ENCODE measurements around the gene DGUOK. TPM values are rescaled to one million over a fixed set of nuclear protein-coding genes. Genes with fewer than 3 reads are reported as not detected.

DGUOK gene
- total RNA-seq, 3 donors from 2014 or later: 69.5 to 76.0 (median 74.2) TPM

DNA sequence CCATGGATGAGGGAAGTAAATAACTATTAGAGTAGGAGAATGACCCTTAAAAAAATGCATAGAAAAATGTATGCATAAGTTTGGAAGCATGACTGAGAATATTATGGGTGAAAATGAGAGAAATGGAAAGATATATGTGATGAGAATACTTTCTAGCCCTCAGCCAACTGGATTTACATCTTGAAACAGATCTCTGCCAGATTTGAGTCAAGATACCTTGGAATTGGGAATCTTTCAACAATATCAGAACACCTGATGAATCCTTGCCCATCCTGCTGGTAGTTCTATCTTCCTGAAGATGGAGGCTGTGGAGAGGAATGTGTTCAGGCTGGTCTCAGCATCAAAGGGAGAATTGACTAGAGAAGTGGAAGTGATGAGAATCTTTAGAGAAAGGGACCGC lies 63.9 kb downstream of the DGUOK start:
- no peak for DNase-seq
- no peaks in the 10 kb centered on the region for H3K27me3 Mint-ChIP-seq (ENCODE audit: low read depth)
- H3K4me1 Mint-ChIP-seq (ENCODE audit: low read depth): peaks cover 73% of the 10 kb centered on the region
- H3K36me3 Mint-ChIP-seq (ENCODE audit: insufficient read depth): peaks cover 61% of the 10 kb centered on the region
- no peak overlapping the region for H3K4me3 Mint-ChIP-seq
- peaks cover 5% of the 10 kb centered on the region for H3K9me3 Mint-ChIP-seq
- no peak for ATAC-seq

DNA sequence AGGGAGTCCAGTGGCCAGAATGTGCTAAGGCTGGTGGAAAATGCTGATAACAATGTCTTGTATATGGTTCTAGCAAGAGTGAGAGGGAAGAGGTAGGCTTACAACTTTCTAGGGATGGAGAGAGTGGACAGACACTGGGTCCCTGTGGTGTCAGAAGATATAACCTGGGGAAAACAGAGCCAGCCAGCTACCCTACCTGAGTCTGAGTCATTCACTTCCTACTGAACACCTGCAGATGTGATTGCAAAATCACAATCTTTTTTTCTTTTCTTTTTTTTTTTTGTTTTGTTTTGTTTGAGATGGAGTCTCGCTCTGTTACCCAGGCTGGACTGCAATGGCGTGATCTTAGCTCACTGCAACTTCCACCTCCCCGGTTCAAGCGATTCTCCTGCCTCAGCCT lies 65.4 kb downstream of the DGUOK start:
- H3K4me1 Mint-ChIP-seq (ENCODE audit: low read depth): peaks cover 76% of the 10 kb centered on the region
- peaks cover 53% of the 10 kb centered on the region for H3K36me3 Mint-ChIP-seq (ENCODE audit: insufficient read depth)
- DNase-seq: no peak
- no peak for ATAC-seq
- H3K27me3 Mint-ChIP-seq (ENCODE audit: low read depth): no peaks in the 10 kb centered on the region
- no peak overlapping the region for H3K4me3 Mint-ChIP-seq
- peaks cover 5% of the 10 kb centered on the region for H3K9me3 Mint-ChIP-seq

DNA sequence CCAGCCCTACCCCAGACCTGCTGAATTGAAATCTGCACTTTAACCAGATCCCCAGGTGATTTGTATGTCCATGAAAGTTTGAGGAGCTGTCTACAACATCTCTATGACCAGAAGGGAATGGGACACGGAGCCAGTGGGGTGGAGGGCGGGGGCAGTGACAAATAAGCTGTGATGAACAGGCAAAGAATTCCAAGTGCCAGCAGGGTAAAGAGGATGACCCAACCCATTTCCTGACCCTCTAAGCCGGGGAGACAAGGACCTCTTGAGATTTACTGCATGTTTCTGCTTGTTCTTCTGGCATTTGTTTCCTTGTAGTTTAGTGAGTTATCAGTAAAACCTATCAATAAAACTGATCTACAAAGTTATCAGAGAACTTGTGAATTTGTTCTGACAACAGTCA lies 66.7 kb downstream of the DGUOK start:
- no peak for ATAC-seq
- H3K27me3 Mint-ChIP-seq (ENCODE audit: low read depth): no peaks in the 10 kb centered on the region

DNA sequence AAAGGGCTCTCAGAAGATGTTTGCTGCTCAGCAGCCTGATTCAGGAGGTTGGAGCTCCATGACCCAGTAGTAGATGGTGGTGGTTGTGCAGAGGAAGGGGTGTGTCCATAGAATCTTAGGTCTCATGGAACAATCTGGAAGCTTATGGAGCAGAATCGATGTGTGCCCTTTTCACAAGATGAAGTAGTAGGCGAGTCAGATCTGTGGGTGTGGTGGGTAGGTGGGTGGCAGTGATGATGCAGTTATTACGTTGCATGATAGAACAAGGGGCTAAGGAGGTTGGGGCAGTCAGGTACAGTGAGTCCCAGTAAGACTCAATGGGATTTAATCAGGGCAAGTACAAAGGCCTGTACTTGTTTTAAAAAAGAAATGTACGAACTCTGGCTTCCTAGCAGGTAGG lies 67.1 kb downstream of the DGUOK start:
- DNase-seq (peak; percentile 37), ATAC-seq (peak; percentile 27 to 32)
- peaks cover 41% of the 10 kb centered on the region for H3K36me3 Mint-ChIP-seq (ENCODE audit: insufficient read depth)
- peaks cover 5% of the 10 kb centered on the region for H3K9me3 Mint-ChIP-seq
- no peaks in the 10 kb centered on the region for H3K27me3 Mint-ChIP-seq (ENCODE audit: low read depth)
- H3K4me1 Mint-ChIP-seq (ENCODE audit: low read depth): peaks cover 77% of the 10 kb centered on the region
- peak overlapping the region; percentile 22 for H3K4me3 Mint-ChIP-seq

More for the DNA sequence above, 66.7 kb downstream of the DGUOK start:
- peak overlapping the region; percentile 22 for H3K4me3 Mint-ChIP-seq
- DNase-seq: no peak
- peaks cover 45% of the 10 kb centered on the region for H3K36me3 Mint-ChIP-seq (ENCODE audit: insufficient read depth)
- H3K9me3 Mint-ChIP-seq: peaks cover 5% of the 10 kb centered on the region
- peaks cover 77% of the 10 kb centered on the region for H3K4me1 Mint-ChIP-seq (ENCODE audit: low read depth)

DNA sequence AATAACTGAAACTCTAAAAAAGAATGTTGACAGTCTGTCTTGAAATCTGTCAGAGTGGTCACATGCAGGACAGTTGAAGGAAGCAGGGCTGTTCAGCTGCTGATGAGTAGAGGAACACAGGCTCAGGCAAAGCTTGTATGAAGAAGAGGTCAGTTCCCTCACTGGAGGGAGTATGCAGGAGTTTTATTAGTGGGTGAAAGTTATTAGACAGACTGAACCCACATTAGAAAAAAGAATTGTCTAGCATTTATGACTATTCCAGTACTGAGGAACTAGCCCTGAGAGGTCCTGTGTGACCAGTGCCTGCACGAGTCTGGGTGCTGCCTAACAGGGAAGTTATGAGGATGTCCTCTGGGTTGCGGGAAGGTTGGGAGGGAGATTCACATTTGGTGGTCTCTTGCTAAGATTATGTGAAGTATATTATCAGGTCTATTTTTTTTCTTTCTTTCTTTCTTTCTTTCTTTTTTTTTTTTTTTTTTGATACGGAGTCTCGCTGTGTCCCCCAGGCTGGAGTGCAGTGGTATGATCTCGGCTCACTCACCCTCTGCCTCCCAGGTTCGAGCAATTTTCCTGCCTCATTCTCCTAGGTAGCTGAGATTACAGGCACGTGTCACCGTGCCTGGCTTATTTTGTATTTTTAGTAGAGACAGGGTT lies 67.6 kb downstream of the DGUOK start:
- Mint-ChIP-seq H3K36me3 (ENCODE audit: insufficient read depth) (peaks cover 38% of the 10 kb centered on the region), H3K4me1 (ENCODE audit: low read depth) (peaks cover 78% of the 10 kb centered on the region), H3K9me3 (peaks cover 5% of the 10 kb centered on the region), H3K27me3 (ENCODE audit: low read depth) (no peaks in the 10 kb centered on the region), H3K4me3 (no peak overlapping the region)
- DNase-seq (no peak), ATAC-seq (no peak)

DNA sequence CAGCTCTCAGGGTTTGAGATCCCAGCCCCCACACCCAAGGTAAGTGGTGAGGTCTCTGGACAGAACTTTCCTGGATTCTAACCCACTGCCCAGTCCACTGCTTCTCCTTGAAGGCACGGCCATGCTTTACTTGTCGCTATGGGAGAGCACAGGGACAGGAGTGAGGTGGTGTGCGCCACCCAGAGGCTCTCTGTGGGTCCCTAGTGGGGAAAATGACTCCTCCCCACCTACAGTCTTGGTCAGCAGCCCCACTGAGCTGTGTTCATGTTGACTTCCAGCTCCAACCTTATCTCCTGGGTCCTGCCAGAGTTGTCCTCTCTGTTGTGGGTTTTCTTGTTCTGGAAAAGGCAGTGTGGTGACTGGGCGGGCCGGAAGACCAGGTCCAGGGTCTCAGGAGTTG lies 69.1 kb downstream of the DGUOK start:
- Mint-ChIP-seq H3K4me3 (no peak overlapping the region), H3K27me3 (ENCODE audit: low read depth) (no peaks in the 10 kb centered on the region), H3K36me3 (ENCODE audit: insufficient read depth) (peaks cover 23% of the 10 kb centered on the region), H3K9me3 (peaks cover 5% of the 10 kb centered on the region), H3K4me1 (ENCODE audit: low read depth) (peaks cover 78% of the 10 kb centered on the region)
- DNase-seq: no peak
- no peak for ATAC-seq

DNA sequence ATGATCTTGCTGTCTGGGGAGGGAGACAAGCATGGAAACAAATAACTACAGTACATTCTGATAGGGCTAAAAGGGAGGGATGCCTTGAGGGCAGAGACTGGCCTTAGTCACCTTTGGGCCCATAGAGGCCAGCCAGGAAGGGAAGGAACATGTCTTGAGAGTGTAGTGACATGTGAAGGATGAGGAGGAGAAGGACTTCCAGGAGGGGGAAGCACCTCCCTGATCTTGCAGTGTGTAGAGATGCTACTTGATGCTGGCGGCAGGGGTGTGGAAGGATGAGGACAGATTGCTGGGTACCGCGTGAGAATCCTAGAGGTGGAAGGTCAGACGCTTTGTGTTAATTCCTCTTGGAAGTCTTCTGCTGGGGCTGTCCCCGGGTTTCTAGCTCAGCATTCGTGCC lies 71.1 kb downstream of the DGUOK start:
- Mint-ChIP-seq H3K27me3 (ENCODE audit: low read depth) (no peaks in the 10 kb centered on the region), H3K4me1 (ENCODE audit: low read depth) (peaks cover 84% of the 10 kb centered on the region), H3K4me3 (no peak overlapping the region), H3K9me3 (no peaks in the 10 kb centered on the region), H3K36me3 (ENCODE audit: insufficient read depth) (peaks cover 10% of the 10 kb centered on the region)
- ATAC-seq (no peak), DNase-seq (no peak)

DNA sequence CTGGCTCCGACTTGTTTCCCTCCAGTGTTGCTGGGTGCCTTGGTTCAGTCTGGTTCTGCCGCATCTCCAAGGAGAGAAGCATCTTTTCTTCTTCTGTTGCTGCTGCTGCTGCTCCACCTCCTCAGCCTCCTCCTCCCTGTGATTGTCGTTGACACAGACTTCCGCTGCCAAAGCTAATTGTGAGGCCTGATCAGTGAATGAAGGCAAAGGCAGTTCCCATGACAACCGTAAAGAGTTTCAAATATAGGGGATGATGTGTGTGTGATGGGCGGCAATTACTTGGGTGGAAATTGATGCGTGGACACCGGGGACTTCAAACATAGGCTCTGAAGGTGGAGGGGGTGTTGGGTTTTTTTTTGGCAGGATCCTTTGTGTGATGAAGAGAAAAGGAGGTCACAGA lies 71.8 kb downstream of the DGUOK start:
- Mint-ChIP-seq H3K9me3 (no peaks in the 10 kb centered on the region), H3K4me3 (peak overlapping the region; percentile 64), H3K36me3 (ENCODE audit: insufficient read depth) (peaks cover 9% of the 10 kb centered on the region), H3K4me1 (ENCODE audit: low read depth) (peaks cover 83% of the 10 kb centered on the region), H3K27me3 (ENCODE audit: low read depth) (no peaks in the 10 kb centered on the region)
- ATAC-seq (no peak), DNase-seq (no peak)

DNA sequence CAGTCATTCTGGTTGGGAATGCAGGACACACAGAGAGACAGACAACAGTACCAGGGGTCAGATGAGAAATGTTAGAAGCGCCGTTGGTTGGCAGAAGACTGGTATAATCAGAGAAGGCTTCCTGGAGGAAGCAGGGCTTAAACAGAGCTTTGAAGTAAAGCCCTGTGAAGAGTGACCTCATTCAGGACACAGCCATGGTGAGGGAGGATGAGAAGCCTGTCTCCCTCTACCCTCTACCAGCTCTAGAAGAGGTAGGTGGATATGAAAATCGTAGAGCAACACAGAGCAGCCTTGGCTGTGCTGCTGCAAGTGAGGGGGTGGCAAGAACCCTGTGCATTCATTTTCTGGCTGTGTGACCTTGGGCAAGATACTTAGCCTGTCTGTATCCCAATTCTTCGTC lies 72.3 kb downstream of the DGUOK start:
- peak overlapping the region; percentile 64 for H3K4me3 Mint-ChIP-seq
- H3K27me3 Mint-ChIP-seq (ENCODE audit: low read depth): no peaks in the 10 kb centered on the region
- H3K36me3 Mint-ChIP-seq (ENCODE audit: insufficient read depth): peaks cover 4% of the 10 kb centered on the region
- H3K9me3 Mint-ChIP-seq: no peaks in the 10 kb centered on the region
- H3K4me1 Mint-ChIP-seq (ENCODE audit: low read depth): peaks cover 83% of the 10 kb centered on the region
- DNase-seq (no peak), ATAC-seq (peak; percentile 12)

DNA sequence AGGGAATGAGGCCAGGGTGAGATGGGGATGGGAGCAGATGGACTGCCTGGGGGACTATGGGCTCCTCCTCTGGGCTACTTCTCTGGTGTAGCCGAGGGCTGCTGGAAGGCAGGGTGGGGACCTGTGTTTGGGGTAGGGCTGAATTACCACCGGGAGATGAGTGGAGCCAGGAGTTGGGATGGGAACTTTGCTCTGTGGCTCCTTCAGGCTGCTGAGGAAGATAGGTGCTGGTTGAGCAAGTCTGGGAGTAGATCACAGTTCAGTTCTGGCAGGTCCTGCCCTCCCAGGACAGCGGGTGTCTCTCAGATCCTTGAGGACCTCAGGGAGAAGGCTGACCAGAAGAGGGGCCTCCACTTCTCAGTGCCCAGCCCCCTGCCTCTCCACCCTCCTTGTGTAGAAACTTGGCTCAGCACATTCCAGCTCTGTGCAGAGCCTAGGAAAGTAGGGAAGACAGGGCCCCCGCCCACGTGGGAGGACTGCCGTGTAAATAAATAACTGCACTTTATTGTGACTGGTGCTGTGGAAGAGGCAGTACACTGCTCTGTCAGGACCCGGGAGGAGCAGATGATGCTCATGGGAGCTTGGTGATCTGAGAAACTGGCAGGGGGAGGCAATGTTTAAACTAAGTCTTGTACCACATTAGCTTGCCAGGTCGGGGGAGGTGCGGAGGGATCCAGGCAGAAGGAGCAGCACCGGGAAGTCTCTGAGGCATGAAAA lies 73.4 kb downstream of the DGUOK start:
- Mint-ChIP-seq H3K4me1 (ENCODE audit: low read depth) (peaks cover 85% of the 10 kb centered on the region), H3K4me3 (no peak overlapping the region), H3K27me3 (ENCODE audit: low read depth) (no peaks in the 10 kb centered on the region), H3K36me3 (ENCODE audit: insufficient read depth) (peaks cover 3% of the 10 kb centered on the region), H3K9me3 (no peaks in the 10 kb centered on the region)
- DNase-seq (no peak), ATAC-seq (no peak)

DNA sequence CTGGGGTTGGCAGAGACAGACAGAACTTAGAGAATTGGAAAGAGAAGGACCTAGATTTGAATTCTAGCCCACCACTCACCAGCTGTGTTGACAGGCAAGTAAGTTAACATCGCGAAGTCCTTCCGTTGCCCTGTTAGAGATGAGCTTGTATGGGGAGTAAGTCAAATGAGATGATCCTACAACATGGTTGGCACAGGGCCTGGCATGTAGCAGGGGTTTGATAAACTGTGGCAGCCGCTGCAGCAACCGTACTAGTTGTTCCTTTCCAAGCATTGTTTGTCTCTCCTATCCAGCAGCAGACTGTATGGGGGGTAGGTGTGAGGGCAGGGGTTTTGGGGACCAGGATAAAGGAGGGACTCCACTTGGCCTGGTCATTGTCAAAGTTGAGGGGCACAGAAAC lies 74.0 kb downstream of the DGUOK start:
- no peaks in the 10 kb centered on the region for H3K9me3 Mint-ChIP-seq
- no peak for DNase-seq
- ATAC-seq: no peak
- peaks cover 85% of the 10 kb centered on the region for H3K4me1 Mint-ChIP-seq (ENCODE audit: low read depth)
- no peak overlapping the region for H3K4me3 Mint-ChIP-seq
- peaks cover 8% of the 10 kb centered on the region for H3K36me3 Mint-ChIP-seq (ENCODE audit: insufficient read depth)
- H3K27me3 Mint-ChIP-seq (ENCODE audit: low read depth): no peaks in the 10 kb centered on the region

DNA sequence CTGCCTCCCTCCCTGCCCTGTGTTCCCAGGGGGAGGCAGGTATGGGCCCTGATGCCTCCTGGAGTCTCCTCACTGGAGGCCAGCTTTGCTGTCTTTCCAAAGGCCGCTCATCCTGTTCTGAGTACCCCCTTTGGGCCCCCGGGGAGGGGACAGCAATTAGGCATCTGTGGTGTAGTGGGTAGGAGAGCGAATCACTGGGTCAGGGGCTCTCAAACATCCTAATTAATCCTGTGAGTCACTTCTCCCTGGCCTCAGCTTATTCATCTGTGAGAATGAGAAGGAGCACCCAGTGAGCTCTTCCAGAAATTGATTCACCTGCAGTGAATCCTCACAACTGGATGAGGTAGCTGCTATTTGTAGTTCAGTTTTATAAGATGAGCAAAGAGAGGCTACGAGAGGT lies 74.4 kb downstream of the DGUOK start:
- no peak for DNase-seq
- peaks cover 10% of the 10 kb centered on the region for H3K36me3 Mint-ChIP-seq (ENCODE audit: insufficient read depth)

DNA sequence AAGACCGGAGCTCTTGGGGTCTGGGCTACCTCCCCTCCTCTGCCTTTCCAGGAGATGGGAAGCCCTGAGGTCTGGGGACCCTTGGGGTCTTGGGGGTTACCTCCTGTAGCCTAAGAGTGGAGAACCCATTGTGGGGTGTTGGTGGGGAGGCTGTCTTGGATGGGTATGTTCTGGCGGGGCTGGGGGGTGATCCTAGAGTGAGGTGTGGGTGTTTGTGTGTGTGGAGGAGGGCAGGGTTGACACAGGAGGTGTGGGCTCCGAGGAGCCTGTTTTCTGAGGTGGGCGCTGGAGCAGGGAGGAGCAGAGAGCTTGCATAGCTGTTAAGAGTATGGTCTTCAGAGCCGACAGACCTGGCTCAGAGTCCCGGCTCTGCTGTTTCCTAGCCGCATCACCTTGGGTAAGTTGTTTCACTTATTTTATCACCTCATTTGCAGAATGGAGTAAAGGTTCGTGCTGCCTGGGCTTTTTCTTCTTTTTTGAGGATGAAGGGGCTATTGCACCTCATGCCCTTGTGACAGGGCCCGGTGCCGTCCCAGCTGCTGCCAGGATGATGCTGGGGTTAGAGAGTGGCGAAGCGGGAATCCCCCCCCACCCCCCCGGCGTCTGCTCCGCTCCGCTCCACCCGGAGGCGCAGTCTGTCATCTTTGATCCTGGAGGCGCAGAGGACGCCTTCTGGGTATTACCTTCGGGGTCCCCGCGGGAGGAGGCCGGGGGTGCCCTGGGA lies 75.3 kb downstream of the DGUOK start:
- Mint-ChIP-seq H3K36me3 (ENCODE audit: insufficient read depth) (peaks cover 12% of the 10 kb centered on the region), H3K27me3 (ENCODE audit: low read depth) (no peaks in the 10 kb centered on the region), H3K9me3 (no peaks in the 10 kb centered on the region), H3K4me3 (peak overlapping the region; percentile 80), H3K4me1 (ENCODE audit: low read depth) (peaks cover 79% of the 10 kb centered on the region)
- ATAC-seq: peak; percentile 61 to 64
- no peak for DNase-seq

More for the DNA sequence above, 74.4 kb downstream of the DGUOK start:
- Mint-ChIP-seq H3K4me3 (peak overlapping the region; percentile 80), H3K9me3 (no peaks in the 10 kb centered on the region), H3K4me1 (ENCODE audit: low read depth) (peaks cover 84% of the 10 kb centered on the region), H3K27me3 (ENCODE audit: low read depth) (no peaks in the 10 kb centered on the region)
- ATAC-seq: peak; percentile 5 to 12

DNA sequence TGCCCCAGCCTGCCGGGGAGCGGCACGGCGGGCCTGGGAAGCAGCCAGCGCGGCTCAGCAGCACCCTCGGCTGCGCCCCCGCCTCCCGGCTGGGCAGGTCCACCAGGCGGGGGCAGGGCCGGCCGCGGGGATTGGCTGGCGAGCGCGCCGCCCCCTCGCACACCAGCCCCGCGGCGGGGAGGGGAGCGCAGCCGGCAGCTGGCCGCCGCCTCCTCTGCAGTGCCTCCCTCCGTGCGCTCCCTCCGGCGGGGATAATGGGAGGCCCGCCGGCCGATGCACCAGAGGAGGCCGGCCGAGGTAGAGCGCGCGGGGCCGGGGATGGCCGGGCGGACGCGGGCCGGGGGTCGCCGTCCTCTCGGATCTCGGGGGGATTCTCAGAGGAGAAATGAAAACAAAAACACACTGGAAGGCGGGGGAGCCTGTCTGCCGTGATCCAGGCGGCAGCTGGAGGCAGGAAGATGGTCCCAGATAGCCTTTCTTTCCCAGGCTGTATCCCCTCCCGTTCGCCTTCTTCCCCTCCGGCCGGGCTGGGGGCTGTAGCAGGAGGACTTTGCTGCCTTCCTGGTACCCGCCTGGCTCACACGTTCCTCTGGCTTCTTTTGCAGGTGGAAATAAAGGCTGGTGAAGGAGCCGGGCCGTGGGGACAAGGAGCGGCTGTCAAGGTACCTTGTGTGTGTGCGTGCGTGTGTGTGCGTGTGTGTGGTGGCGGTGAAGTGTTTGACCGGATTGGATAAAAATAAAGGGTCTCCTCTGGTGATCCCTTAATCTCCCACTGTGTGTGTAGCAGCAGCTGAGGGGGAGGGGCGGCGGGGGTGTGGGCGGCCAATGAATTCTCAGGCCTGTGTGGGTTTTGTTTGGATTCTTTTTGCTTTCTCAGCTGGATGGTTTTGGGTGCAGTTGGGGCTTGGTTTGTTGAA lies 76.1 kb downstream of the DGUOK start:
- no peaks in the 10 kb centered on the region for H3K27me3 Mint-ChIP-seq (ENCODE audit: low read depth)
- peak; percentile 88 to 89 for ATAC-seq
- H3K9me3 Mint-ChIP-seq: no peaks in the 10 kb centered on the region

More for the DNA sequence above, 76.1 kb downstream of the DGUOK start:
- DNase-seq: peak; percentile 67
- Mint-ChIP-seq H3K4me3 (peak overlapping the region; percentile 81), H3K4me1 (ENCODE audit: low read depth) (peaks cover 74% of the 10 kb centered on the region), H3K36me3 (ENCODE audit: insufficient read depth) (peaks cover 14% of the 10 kb centered on the region)
